ENCODE data around the gene ANXA7.

GRCh38 chr10:73448384-73448783 is 34.5 kb upstream of the ANXA7 start:
- TF ChIP-seq CTCF (IDR thresholded peaks at IDR 0.05), result no peak
- no peak for TF ChIP-seq POLR2A (IDR thresholded peaks at IDR 0.05)

Data from lower leg skin (tissue), 3 donors.